OCI-LY7 (cell line): Measurements from ENCODE around the gene GPC3. TPM values are rescaled to one million over a fixed set of nuclear protein-coding genes. Genes with fewer than 3 reads are reported as not detected.

ENCODE experiments used
- BruUV-seq: library from RNA; stranded (reverse); fragments of 400-500 nt; replicated peaks from 2 replicates; lab custom pipeline; 2021; lab: Mats Ljungman, UMichigan
- CTCF ChIA-PET: fragments of 300-600 bp; sonication (Branson Sonifier 250); formaldehyde crosslinking; loops from one replicate; lab custom pipeline; 2022; ENCODE audit warnings: antibody characterized with exemption; ENCODE audit not compliant: unreplicated experiment; lab: Charles Lee
- POLR2A ChIA-PET: fragments of 300-600 bp; sonication (Branson Sonifier 250); formaldehyde crosslinking; loops from one replicate; lab custom pipeline; 2022; ENCODE audit warnings: antibody characterized with exemption; lab: Charles Lee
- DNase-seq: peaks from one replicate; pipeline ENCODE4 v3.0.0-alpha.2; 2015; ENCODE audit warnings: low spot score
- H2AFZ ChIP-seq: fragments of 200-600 bp; sonication (generic), shearing (Covaris generic); 2 replicates; pipeline ENCODE4 v1.6.1; 2014; ENCODE audit warnings: mild to moderate bottlenecking, antibody characterized with exemption, low read length, moderate library complexity
- H3K27ac ChIP-seq: fragments of 200-600 bp; sonication (generic); 2 replicates; pipeline ENCODE4 v1.5.1; 2014; ENCODE audit warnings: mixed run types, low read depth, mild to moderate bottlenecking, moderate library complexity, low read length, inconsistent platforms; ENCODE audit not compliant: poor library complexity, severe bottlenecking
- H3K36me3 ChIP-seq: fragments of 200-600 bp; sonication (generic); 2 replicates; pipeline ENCODE4 v1.6.1; 2014; ENCODE audit warnings: mild to moderate bottlenecking, antibody characterized with exemption, low read length, moderate library complexity, mixed read lengths; ENCODE audit not compliant: insufficient read depth
- H3K4me1 ChIP-seq: fragments of 200-600 bp; sonication (generic); 2 replicates; pipeline ENCODE4 v1.5.1; 2014; ENCODE audit warnings: mild to moderate bottlenecking, low read length; ENCODE audit not compliant: insufficient read depth, poor library complexity, severe bottlenecking
- H3K4me2 ChIP-seq: fragments of 200-600 bp; sonication (generic); 2 replicates; pipeline ENCODE4 v1.6.1; 2014; ENCODE audit warnings: mild to moderate bottlenecking, low read length
- H3K4me3 ChIP-seq: fragments of 200-600 bp; sonication (generic); 2 replicates; pipeline ENCODE4 v1.5.1; 2014; ENCODE audit warnings: mild to moderate bottlenecking, low read depth, low read length; ENCODE audit not compliant: poor library complexity, severe bottlenecking
- H3K79me2 ChIP-seq: fragments of 200-600 bp; sonication (generic); 2 replicates; pipeline ENCODE4 v1.6.1; 2016; ENCODE audit warnings: low read depth, mild to moderate bottlenecking, low read length, moderate library complexity, mixed read lengths; ENCODE audit not compliant: insufficient read depth
- H3K9me2 ChIP-seq: fragments of 200-600 bp; sonication (generic); 2 replicates; pipeline ENCODE4 v1.6.1; 2016; ENCODE audit warnings: mild to moderate bottlenecking, low read length, mixed read lengths; ENCODE audit not compliant: insufficient read depth
- H3K9me3 ChIP-seq: fragments of 200-600 bp; sonication (generic); 2 replicates; pipeline ENCODE4 v1.6.1; 2014; ENCODE audit warnings: mild to moderate bottlenecking, mixed run types, low read length, mixed read lengths
- H4K20me1 ChIP-seq: fragments of 200-600 bp; sonication (generic); 2 replicates; pipeline ENCODE4 v1.6.1; 2014; ENCODE audit warnings: mild to moderate bottlenecking, antibody characterized with exemption, low read length, moderate library complexity, mixed read lengths; ENCODE audit not compliant: insufficient read depth
- EZH2phosphoT487 ChIP-seq: fragments of 200-600 bp; sonication (generic); IDR thresholded peaks from 2 replicates; pipeline ENCODE4 v1.6.1; 2018; ENCODE audit warnings: low read depth, borderline replicate concordance, mild to moderate bottlenecking, mixed run types, antibody characterized with exemption, low read length, moderate library complexity, mixed read lengths
- intact Hi-C: fragments of 100-400 bp; cut with micrococcal nuclease; formaldehyde crosslinking; loops from one replicate; pipeline ENCODE4 v1.10.0; 2022; ENCODE audit not compliant: unreplicated experiment
- total RNA-seq, 2 experiments: library from RNA; depleted of rRNA in 1 of 2; stranded (reverse); fragments of >200 nt in 1 of 2; shearing (Covaris generic) in 1 of 2; gene quantifications; 2 replicates each; pipeline ENCODE4 v1.2.3, GENCODE V29; 2014 to 2022
- TF ChIP-seq, protein P1 (sequence below): fragments of 200-600 bp; sonication (generic); conservative IDR thresholded peaks from 2 replicates; pipeline ENCODE4 v1.5.1; 2014; ENCODE audit warnings: mild to moderate bottlenecking, antibody characterized with exemption, low read length, moderate library complexity, mixed read lengths

GPC3 gene
- total RNA-seq, 2 experiments from 2014 or later = not detected

- no peak overlapping the region for H3K27ac ChIP-seq
- H4K20me1 ChIP-seq = no peaks in the 10 kb centered on the region
- H3K4me2 ChIP-seq = no peak overlapping the region
- ChIA-PET CTCF (no interaction called here), POLR2A (interaction anchor here (1.0 kb wide), 1 partner anchor 11 kb away, joined by 3 read pairs; no protein-coding TSS in a partner anchor)
- H2AFZ ChIP-seq = no peak overlapping the region
- H3K4me3 ChIP-seq = no peak overlapping the region
- intact Hi-C loops = no loop called here
- TF ChIP-seq, protein P1, sequence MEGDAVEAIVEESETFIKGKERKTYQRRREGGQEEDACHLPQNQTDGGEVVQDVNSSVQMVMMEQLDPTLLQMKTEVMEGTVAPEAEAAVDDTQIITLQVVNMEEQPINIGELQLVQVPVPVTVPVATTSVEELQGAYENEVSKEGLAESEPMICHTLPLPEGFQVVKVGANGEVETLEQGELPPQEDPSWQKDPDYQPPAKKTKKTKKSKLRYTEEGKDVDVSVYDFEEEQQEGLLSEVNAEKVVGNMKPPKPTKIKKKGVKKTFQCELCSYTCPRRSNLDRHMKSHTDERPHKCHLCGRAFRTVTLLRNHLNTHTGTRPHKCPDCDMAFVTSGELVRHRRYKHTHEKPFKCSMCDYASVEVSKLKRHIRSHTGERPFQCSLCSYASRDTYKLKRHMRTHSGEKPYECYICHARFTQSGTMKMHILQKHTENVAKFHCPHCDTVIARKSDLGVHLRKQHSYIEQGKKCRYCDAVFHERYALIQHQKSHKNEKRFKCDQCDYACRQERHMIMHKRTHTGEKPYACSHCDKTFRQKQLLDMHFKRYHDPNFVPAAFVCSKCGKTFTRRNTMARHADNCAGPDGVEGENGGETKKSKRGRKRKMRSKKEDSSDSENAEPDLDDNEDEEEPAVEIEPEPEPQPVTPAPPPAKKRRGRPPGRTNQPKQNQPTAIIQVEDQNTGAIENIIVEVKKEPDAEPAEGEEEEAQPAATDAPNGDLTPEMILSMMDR = no peak
- no peaks in the 10 kb centered on the region for H3K4me1 ChIP-seq
- no peaks in the 10 kb centered on the region for H3K9me3 ChIP-seq
- no peaks in the 10 kb centered on the region for H3K36me3 ChIP-seq
- no peaks in the 10 kb centered on the region for H3K9me2 ChIP-seq
- DNase-seq = no peak
- no TSS peak for BruUV-seq
- no peaks in the 10 kb centered on the region for H3K79me2 ChIP-seq
Observed at GRCh38 chrX:133966199-133966598, 19.2 kb downstream of the GPC3 start.

DNA sequence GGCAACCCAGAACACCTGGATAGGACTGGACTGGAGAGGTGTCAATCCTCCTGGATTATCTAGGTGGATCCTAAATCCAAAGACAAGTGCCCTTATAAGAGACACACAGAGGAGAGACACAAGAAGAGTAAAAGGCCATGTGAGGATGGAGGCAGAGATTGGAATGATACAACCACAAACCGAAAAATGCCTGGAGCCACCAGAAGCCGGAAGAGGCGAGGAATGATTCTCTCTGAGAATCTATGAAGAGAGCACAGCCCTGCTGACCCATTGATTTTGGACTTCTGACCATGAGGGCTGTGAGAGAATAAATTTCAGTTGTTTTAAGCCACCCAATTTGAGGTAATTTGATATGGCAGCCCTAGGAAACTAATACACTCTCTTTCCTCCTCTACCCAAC, 20.1 kb downstream of the GPC3 start:
- Histone ChIP-seq H3K4me3 (no peak overlapping the region), H3K4me1 (no peaks in the 10 kb centered on the region), H4K20me1 (no peaks in the 10 kb centered on the region), H3K4me2 (no peak overlapping the region), H3K27ac (no peak overlapping the region), H3K79me2 (no peaks in the 10 kb centered on the region), H2AFZ (no peak overlapping the region), H3K36me3 (no peaks in the 10 kb centered on the region), H3K9me2 (no peaks in the 10 kb centered on the region), H3K9me3 (no peaks in the 10 kb centered on the region)
- ChIA-PET CTCF (no interaction called here), POLR2A (no interaction called here)
- TF ChIP-seq, protein P1 = no peak
- TF ChIP-seq EZH2phosphoT487 = no peak
- no peak for DNase-seq
- intact Hi-C loops = no loop called here
- BruUV-seq = no TSS peak

GRCh38 chrX:133961046-133961445, 24.3 kb downstream of the GPC3 start:
- Histone ChIP-seq H3K79me2 (no peaks in the 10 kb centered on the region), H3K36me3 (no peaks in the 10 kb centered on the region), H4K20me1 (no peaks in the 10 kb centered on the region), H3K9me2 (no peaks in the 10 kb centered on the region), H3K27ac (no peak overlapping the region), H3K9me3 (no peaks in the 10 kb centered on the region), H3K4me2 (no peak overlapping the region), H3K4me1 (no peaks in the 10 kb centered on the region), H3K4me3 (no peak overlapping the region), H2AFZ (no peak overlapping the region)
- TF ChIP-seq, protein P1 = no peak
- no peak for TF ChIP-seq EZH2phosphoT487
- no peak for DNase-seq
- intact Hi-C loops = no loop called here
- BruUV-seq = no TSS peak
- ChIA-PET POLR2A (no interaction called here), CTCF (no interaction called here)
